Thoracic aorta (tissue), 2 donors: ENCODE results near the gene PPCDC. TPM values are rescaled to one million over a fixed set of nuclear protein-coding genes. Genes with fewer than 3 reads are reported as not detected.

Source experiments
- ATAC-seq: fragments of 150-250 bp; one replicate; pipeline ENCODE4 v1.8.0; 2017; ENCODE audit warnings: low read depth; ENCODE audit not compliant: insufficient number of reproducible peaks, low FRiP score
- DNase-seq: peaks from one replicate; pipeline ENCODE4 v3.0.0-alpha.2; 2020; ENCODE audit warnings: low spot score
- H3K27ac ChIP-seq, 2 donors: fragments of 200-600 bp; sonication (generic); 1 replicate in 1 of 2; 2 replicates in 1 of 2; pipeline ENCODE4 v1.5.1; 2016; ENCODE audit warnings: mild to moderate bottlenecking in 2 of 2, moderate library complexity in 2 of 2
- H3K27me3 ChIP-seq: fragments of 200-600 bp; sonication (generic); replicated peaks from 2 replicates; pipeline ENCODE4 v1.6.0; 2016; ENCODE audit warnings: mild to moderate bottlenecking; ENCODE audit not compliant: insufficient read depth
- H3K36me3 ChIP-seq: fragments of 200-600 bp; sonication (generic); one replicate; pipeline ENCODE4 v1.5.1; 2016
- H3K4me1 ChIP-seq, 2 donors: fragments of 200-600 bp; sonication (generic); 1 replicate in 1 of 2; 2 replicates in 1 of 2; pipeline versions ENCODE4 v1.5.1 to v1.6.0; 2016; ENCODE audit warnings: low read depth in 2 of 2, mild to moderate bottlenecking in 1 of 2; ENCODE audit not compliant: control insufficient read depth in 1 of 2
- H3K4me3 ChIP-seq: fragments of 200-600 bp; sonication (generic); 2 replicates; pipeline ENCODE4 v1.5.1; 2016; ENCODE audit warnings: mild to moderate bottlenecking
- H3K9me3 ChIP-seq: fragments of 200-600 bp; sonication (generic); 2 replicates; pipeline ENCODE4 v1.5.1; 2016
- total RNA-seq, 2 donors: library from RNA; depleted of rRNA; stranded (reverse); fragments of >200 nt; gene quantifications; one replicate each; pipeline versions ENCODE4 v1.1.0 to v1.2.3, GENCODE V29; 2016
- TF ChIP-seq, protein P1 (sequence below): fragments of 200-600 bp; sonication (generic); IDR thresholded peaks from one replicate; pipeline ENCODE4 v1.5.1; 2019; ENCODE audit warnings: antibody characterized with exemption

Gene PPCDC
- total RNA-seq, 2 donors from 2014 or later, result 8.5 to 13.7 TPM

GRCh38 chr15:75059607-75060006 lies 36.2 kb downstream of the PPCDC start:
- H3K9me3 ChIP-seq, result no peaks in the 10 kb centered on the region
- H3K4me1 ChIP-seq, result peaks cover 4 to 10% of the 10 kb centered on the region in 2 donors
- no peaks in the 10 kb centered on the region for H3K36me3 ChIP-seq
- DNase-seq, result no peak
- no peak overlapping the region for H3K4me3 ChIP-seq
- TF ChIP-seq, protein P1, sequence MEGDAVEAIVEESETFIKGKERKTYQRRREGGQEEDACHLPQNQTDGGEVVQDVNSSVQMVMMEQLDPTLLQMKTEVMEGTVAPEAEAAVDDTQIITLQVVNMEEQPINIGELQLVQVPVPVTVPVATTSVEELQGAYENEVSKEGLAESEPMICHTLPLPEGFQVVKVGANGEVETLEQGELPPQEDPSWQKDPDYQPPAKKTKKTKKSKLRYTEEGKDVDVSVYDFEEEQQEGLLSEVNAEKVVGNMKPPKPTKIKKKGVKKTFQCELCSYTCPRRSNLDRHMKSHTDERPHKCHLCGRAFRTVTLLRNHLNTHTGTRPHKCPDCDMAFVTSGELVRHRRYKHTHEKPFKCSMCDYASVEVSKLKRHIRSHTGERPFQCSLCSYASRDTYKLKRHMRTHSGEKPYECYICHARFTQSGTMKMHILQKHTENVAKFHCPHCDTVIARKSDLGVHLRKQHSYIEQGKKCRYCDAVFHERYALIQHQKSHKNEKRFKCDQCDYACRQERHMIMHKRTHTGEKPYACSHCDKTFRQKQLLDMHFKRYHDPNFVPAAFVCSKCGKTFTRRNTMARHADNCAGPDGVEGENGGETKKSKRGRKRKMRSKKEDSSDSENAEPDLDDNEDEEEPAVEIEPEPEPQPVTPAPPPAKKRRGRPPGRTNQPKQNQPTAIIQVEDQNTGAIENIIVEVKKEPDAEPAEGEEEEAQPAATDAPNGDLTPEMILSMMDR, result no peak
- ATAC-seq, result no peak
- H3K27ac ChIP-seq, result no peak overlapping the region
- no peaks in the 10 kb centered on the region for H3K27me3 ChIP-seq

GRCh38 chr15:75061272-75061671 lies 37.9 kb downstream of the PPCDC start:
- no peak for ATAC-seq
- Histone ChIP-seq H3K36me3 (no peaks in the 10 kb centered on the region), H3K4me1 (peaks cover 21 to 27% of the 10 kb centered on the region in 2 donors)

DNA sequence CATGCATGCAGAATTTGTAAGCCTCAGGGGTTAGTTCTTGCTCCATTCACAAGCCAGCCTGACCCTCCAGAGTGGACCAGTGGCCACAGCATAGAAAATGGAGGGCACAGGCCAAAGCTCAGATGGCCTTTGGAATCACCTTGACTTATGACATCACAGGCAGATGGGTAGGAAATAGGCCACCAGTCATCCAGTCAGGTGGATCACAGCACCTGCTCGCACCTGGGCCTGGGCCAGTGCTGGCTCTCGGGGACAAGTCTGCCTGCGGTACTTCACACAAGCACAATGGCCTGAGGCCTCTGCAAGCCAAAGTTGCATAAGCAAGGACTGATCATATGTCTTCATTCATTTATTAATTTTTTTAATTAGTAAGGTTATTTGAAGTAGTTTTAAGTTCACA lies 39.3 kb downstream of the PPCDC start:
- H3K27ac ChIP-seq, result no peak overlapping the region
- no peak overlapping the region for H3K4me3 ChIP-seq
- peaks cover 30 to 38% of the 10 kb centered on the region in 2 donors for H3K4me1 ChIP-seq
- TF ChIP-seq, protein P1, result no peak
- H3K36me3 ChIP-seq, result no peaks in the 10 kb centered on the region
- DNase-seq (no peak), ATAC-seq (no peak)
- H3K9me3 ChIP-seq, result no peaks in the 10 kb centered on the region
- H3K27me3 ChIP-seq, result no peaks in the 10 kb centered on the region

More at GRCh38 chr15:75061272-75061671, 37.9 kb downstream of the PPCDC start:
- Histone ChIP-seq H3K27me3 (no peaks in the 10 kb centered on the region), H3K27ac (no peak overlapping the region), H3K9me3 (no peaks in the 10 kb centered on the region), H3K4me3 (no peak overlapping the region)
- TF ChIP-seq, protein P1, result no peak
- DNase-seq, result no peak

DNA sequence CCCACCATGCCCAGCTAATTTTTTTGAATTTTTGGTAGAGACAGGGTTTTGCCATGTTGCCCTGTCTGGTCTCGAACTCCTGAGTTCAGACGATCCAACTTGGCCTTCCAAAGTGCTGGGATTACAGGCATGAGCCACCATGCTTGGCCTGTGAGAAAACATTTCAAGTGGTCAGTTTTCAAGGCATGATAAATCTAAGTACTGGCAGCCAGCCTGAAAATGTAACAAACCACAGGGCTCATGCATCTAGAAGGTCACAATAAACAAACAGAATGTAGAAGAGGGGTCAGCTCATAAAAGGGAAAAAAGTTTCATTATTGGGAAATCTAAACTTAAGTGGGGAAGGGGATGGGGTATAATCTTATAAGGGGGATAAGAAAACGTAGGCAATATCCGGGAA lies 39.9 kb downstream of the PPCDC start:
- Histone ChIP-seq H3K9me3 (no peaks in the 10 kb centered on the region), H3K4me3 (no peak overlapping the region), H3K36me3 (no peaks in the 10 kb centered on the region), H3K27ac (no peak overlapping the region), H3K27me3 (no peaks in the 10 kb centered on the region), H3K4me1 (peaks cover 30 to 38% of the 10 kb centered on the region in 2 donors)
- ATAC-seq (no peak), DNase-seq (no peak)
- TF ChIP-seq, protein P1, result no peak

- Histone ChIP-seq H3K27ac (peak overlapping the region; percentile 68 to 79), H3K36me3 (no peaks in the 10 kb centered on the region), H3K27me3 (no peaks in the 10 kb centered on the region), H3K4me3 (no peak overlapping the region), H3K9me3 (no peaks in the 10 kb centered on the region), H3K4me1 (peaks cover 30 to 38% of the 10 kb centered on the region in 2 donors)
- DNase-seq, result no peak
- TF ChIP-seq, protein P1, result no peak
- ATAC-seq, result no peak
These were observed 40.5 kb downstream of the PPCDC start for GRCh38 chr15:75063889-75064288.
